ENCODE measurements around the gene SYT9. TPM values are rescaled to one million over a fixed set of nuclear protein-coding genes. Genes with fewer than 3 reads are reported as not detected.

SYT9 gene
- total and polyA plus RNA-seq, 2 of the 4 experiments (the other 2 are of a cell fraction) = not detected

GRCh38 chr11:7383406-7383805 is 131.7 kb downstream of the SYT9 start:
- dilution Hi-C loops (cut with HindIII; ENCODE audit: low sequenced_read_pairs, unreplicated experiment) (no loop called here), intact Hi-C loops (cut with micrococcal nuclease) (no loop called here), in situ Hi-C loops (cut with MboI; ENCODE audit: low sequenced_read_pairs) (no loop called here)
- Histone ChIP-seq H3K36me3 (ENCODE audit: control insufficient read depth, insufficient read depth, low read length) (no peaks in the 10 kb centered on the region), H3K14ac (replicated peaks; ENCODE audit: low read depth, low read length) (no peak overlapping the region), H4K5ac (ENCODE audit: low read depth, low read length) (no peak overlapping the region), H4K20me1 (ENCODE audit: insufficient read depth, low read length) (no peaks in the 10 kb centered on the region), H3K56ac (ENCODE audit: extremely low read depth, insufficient read depth, low read length) (no peak overlapping the region), H2AK5ac (ENCODE audit: low read depth, low read length) (no peak overlapping the region), H4K91ac (ENCODE audit: insufficient read depth, low read depth, low read length) (no peak overlapping the region), H2AFZ (replicated peaks; ENCODE audit: low read length, poor library complexity) (no peak overlapping the region), H2BK20ac (ENCODE audit: low read depth, low read length) (no peak overlapping the region), H3K9me3 (ENCODE audit: control insufficient read depth, insufficient read depth, low read length) (0 out of 2 replicates have a peak, but pooled peaks cover 2% of the 10 kb centered on the region), H3K4ac (ENCODE audit: low read depth, low read length) (no peak overlapping the region), H3K4me1 (ENCODE audit: control insufficient read depth, insufficient read depth, low read length) (no peaks in the 10 kb centered on the region), H3K4me3 (ENCODE audit: insufficient read depth, low read depth, low read length) (no peak overlapping the region), H2BK120ac (ENCODE audit: low read depth, low read length) (no peak overlapping the region), H3K9ac (ENCODE audit: low read depth, low read length) (no peak overlapping the region), H2AK9ac (replicated peaks; ENCODE audit: low read depth, low read length, poor library complexity) (no peak overlapping the region), H3K27ac (ENCODE audit: insufficient read depth, low read length) (no peak overlapping the region), H2BK5ac (ENCODE audit: low read depth, low read length, poor library complexity, severe bottlenecking) (no peak overlapping the region), H2BK15ac (ENCODE audit: low read depth, low read length) (no peak overlapping the region), H3K4me2 (ENCODE audit: low read depth, low read length) (no peak overlapping the region), H3K23ac (ENCODE audit: low read depth, low read length) (no peak overlapping the region), H3K79me1 (ENCODE audit: low read depth in 1 of 2, low read length in 2 of 2) (no peaks in the 10 kb centered on the region), H3K18ac (ENCODE audit: low read depth, low read length) (no peak overlapping the region), H3K27me3 (ENCODE audit: control insufficient read depth, insufficient read depth, low read length) (no peaks in the 10 kb centered on the region), H3K9me1 (ENCODE audit: insufficient read depth, low read length) (no peaks in the 10 kb centered on the region), H4K8ac (ENCODE audit: low read depth in 2 of 2, low read length in 2 of 2) (no peak overlapping the region)
- TF ChIP-seq BHLHE40 (IDR thresholded peaks at IDR 0.05; ENCODE audit: low read depth, low read length) (no peak), USF2 (IDR thresholded peaks at IDR 0.05; ENCODE audit: low read depth, low read length) (no peak), CHD1 (IDR thresholded peaks at IDR 0.05; ENCODE audit: low read depth, low read length) (no peak), RFX5 (IDR thresholded peaks at IDR 0.05; ENCODE audit: low read depth, low read length) (no peak), NFE2L2 (IDR thresholded peaks at IDR 0.05; ENCODE audit: low read depth, low read length) (no peak), FOS (IDR thresholded peaks at IDR 0.05; ENCODE audit: low read depth, low read length) (no peak), ELK1 (IDR thresholded peaks at IDR 0.05; ENCODE audit: borderline replicate concordance, low read depth, low read length) (no peak), CEBPB (IDR thresholded peaks at IDR 0.05; ENCODE audit: low read depth, low read length) (no peak), MAZ (IDR thresholded peaks at IDR 0.05; ENCODE audit: borderline replicate concordance, low read depth, low read length) (no peak), RAD21 (IDR thresholded peaks at IDR 0.05; ENCODE audit: low read length) (no peak), MAFK (IDR thresholded peaks at IDR 0.05; ENCODE audit: low read depth, low read length) (no peak), POLR2A (IDR thresholded peaks at IDR 0.05; ENCODE audit: low read depth, low read length) (no peak)
- BruUV-seq (replicated peaks) = no TSS peak
- no CpG with 5 or more reads among the region's 4 CpGs for WGBS, 2 experiments (ENCODE audit: extremely low coverage in 2 of 2, insufficient read length in 1 of 2)
- DNase-seq = no peak
- CTCF ChIA-PET = no interaction called here
- no peak for ATAC-seq (ENCODE audit: low read depth)
- POLR2A ChIA-PET (ENCODE audit: unreplicated experiment) = no interaction called here
